ENCODE measurements around the gene TMEM97.

Gene TMEM97

DNA sequence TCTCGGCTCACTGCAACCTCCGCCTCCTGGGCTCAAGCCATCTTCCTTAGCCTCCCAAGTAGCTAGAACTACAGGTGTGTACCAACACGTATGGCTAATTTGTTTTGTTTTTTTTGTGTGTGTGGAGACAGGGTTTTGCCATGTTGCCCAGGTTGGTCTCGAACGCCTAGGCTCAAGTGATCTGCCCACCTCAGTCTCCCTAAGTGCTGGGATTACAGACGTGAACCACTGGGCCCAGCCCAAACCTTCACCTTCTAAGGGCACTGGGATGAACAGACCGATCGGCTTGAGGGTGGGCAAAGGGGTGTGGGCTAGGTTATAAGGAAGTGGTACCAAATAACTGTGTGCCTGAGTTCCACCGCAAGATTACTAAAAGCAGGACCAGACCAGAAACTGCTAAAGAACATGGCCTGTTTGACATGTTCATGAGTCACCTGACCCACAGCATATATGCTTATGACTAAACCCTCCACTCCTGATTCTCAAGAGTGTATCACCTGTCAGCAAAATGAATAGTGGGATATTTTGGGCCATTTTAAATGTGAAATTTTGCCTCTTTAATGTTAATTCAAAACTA lies 8.1 kb downstream of the TMEM97 start:
- Histone ChIP-seq H3K27ac (ENCODE audit: insufficient read depth, low read length, poor library complexity, severe bottlenecking) (no peak overlapping the region), H3K36me3 (ENCODE audit: control insufficient read depth, insufficient read depth, low read length) (peaks cover 28% of the 10 kb centered on the region), H3K27me3 (replicated peaks; ENCODE audit: control insufficient read depth, insufficient read depth, low read length, poor library complexity, severe bottlenecking) (no peaks in the 10 kb centered on the region), H3K4me1 (ENCODE audit: control insufficient read depth, insufficient read depth, low read length, poor library complexity, severe bottlenecking) (no peaks in the 10 kb centered on the region), H3K4me3 (ENCODE audit: insufficient read depth, low read depth, low read length, poor library complexity, severe bottlenecking) (no peak overlapping the region), H3K9me3 (ENCODE audit: control insufficient read depth, low read length) (no peaks in the 10 kb centered on the region)
- DNase-seq: no peak

- peaks cover 28% of the 10 kb centered on the region for H3K36me3 ChIP-seq (ENCODE audit: control insufficient read depth, insufficient read depth, low read length)
- H3K27ac ChIP-seq (ENCODE audit: insufficient read depth, low read length, poor library complexity, severe bottlenecking): no peak overlapping the region
- H3K27me3 ChIP-seq (replicated peaks; ENCODE audit: control insufficient read depth, insufficient read depth, low read length, poor library complexity, severe bottlenecking): no peaks in the 10 kb centered on the region
- H3K4me3 ChIP-seq (ENCODE audit: insufficient read depth, low read depth, low read length, poor library complexity, severe bottlenecking): no peak overlapping the region
- no peak for DNase-seq
- no peaks in the 10 kb centered on the region for H3K9me3 ChIP-seq (ENCODE audit: control insufficient read depth, low read length)
- H3K4me1 ChIP-seq (ENCODE audit: control insufficient read depth, insufficient read depth, low read length, poor library complexity, severe bottlenecking): no peaks in the 10 kb centered on the region
These were observed 8.7 kb downstream of the TMEM97 start for GRCh38 chr17:28327709-28328108.

GRCh38 chr17:28328325-28328724 lies 9.3 kb downstream of the TMEM97 start:
- Histone ChIP-seq H3K27me3 (replicated peaks; ENCODE audit: control insufficient read depth, insufficient read depth, low read length, poor library complexity, severe bottlenecking) (no peaks in the 10 kb centered on the region), H3K4me1 (ENCODE audit: control insufficient read depth, insufficient read depth, low read length, poor library complexity, severe bottlenecking) (no peaks in the 10 kb centered on the region), H3K27ac (ENCODE audit: insufficient read depth, low read length, poor library complexity, severe bottlenecking) (no peak overlapping the region), H3K36me3 (ENCODE audit: control insufficient read depth, insufficient read depth, low read length) (peaks cover 28% of the 10 kb centered on the region), H3K9me3 (ENCODE audit: control insufficient read depth, low read length) (no peaks in the 10 kb centered on the region), H3K4me3 (ENCODE audit: insufficient read depth, low read depth, low read length, poor library complexity, severe bottlenecking) (no peak overlapping the region)
- DNase-seq: no peak

GRCh38 chr17:28330671-28331070 lies 11.7 kb downstream of the TMEM97 start:
- Histone ChIP-seq H3K9me3 (ENCODE audit: control insufficient read depth, low read length) (no peaks in the 10 kb centered on the region), H3K36me3 (ENCODE audit: control insufficient read depth, insufficient read depth, low read length) (peaks cover 28% of the 10 kb centered on the region), H3K27ac (ENCODE audit: insufficient read depth, low read length, poor library complexity, severe bottlenecking) (no peak overlapping the region), H3K4me3 (ENCODE audit: insufficient read depth, low read depth, low read length, poor library complexity, severe bottlenecking) (no peak overlapping the region), H3K4me1 (ENCODE audit: control insufficient read depth, insufficient read depth, low read length, poor library complexity, severe bottlenecking) (peaks cover 7% of the 10 kb centered on the region), H3K27me3 (replicated peaks; ENCODE audit: control insufficient read depth, insufficient read depth, low read length, poor library complexity, severe bottlenecking) (no peaks in the 10 kb centered on the region)
- DNase-seq: no peak

GRCh38 chr17:28331891-28332420 lies 13.0 kb downstream of the TMEM97 start:
- Histone ChIP-seq H3K27ac (ENCODE audit: insufficient read depth, low read length, poor library complexity, severe bottlenecking) (no peak overlapping the region), H3K27me3 (replicated peaks; ENCODE audit: control insufficient read depth, insufficient read depth, low read length, poor library complexity, severe bottlenecking) (no peaks in the 10 kb centered on the region)

GRCh38 chr17:28333083-28333746 lies 14.2 kb downstream of the TMEM97 start:
- Histone ChIP-seq H3K4me1 (ENCODE audit: control insufficient read depth, insufficient read depth, low read length, poor library complexity, severe bottlenecking) (peaks cover 18% of the 10 kb centered on the region), H3K27me3 (replicated peaks; ENCODE audit: control insufficient read depth, insufficient read depth, low read length, poor library complexity, severe bottlenecking) (no peaks in the 10 kb centered on the region), H3K36me3 (ENCODE audit: control insufficient read depth, insufficient read depth, low read length) (peaks cover 21% of the 10 kb centered on the region), H3K27ac (ENCODE audit: insufficient read depth, low read length, poor library complexity, severe bottlenecking) (no peak overlapping the region), H3K4me3 (ENCODE audit: insufficient read depth, low read depth, low read length, poor library complexity, severe bottlenecking) (no peak overlapping the region), H3K9me3 (ENCODE audit: control insufficient read depth, low read length) (no peaks in the 10 kb centered on the region)
- no peak for DNase-seq

More at GRCh38 chr17:28331891-28332420, 13.0 kb downstream of the TMEM97 start:
- H3K9me3 ChIP-seq (ENCODE audit: control insufficient read depth, low read length): no peaks in the 10 kb centered on the region
- no peak overlapping the region for H3K4me3 ChIP-seq (ENCODE audit: insufficient read depth, low read depth, low read length, poor library complexity, severe bottlenecking)
- H3K36me3 ChIP-seq (ENCODE audit: control insufficient read depth, insufficient read depth, low read length): peaks cover 26% of the 10 kb centered on the region
- peaks cover 18% of the 10 kb centered on the region for H3K4me1 ChIP-seq (ENCODE audit: control insufficient read depth, insufficient read depth, low read length, poor library complexity, severe bottlenecking)
- DNase-seq: no peak

DNA sequence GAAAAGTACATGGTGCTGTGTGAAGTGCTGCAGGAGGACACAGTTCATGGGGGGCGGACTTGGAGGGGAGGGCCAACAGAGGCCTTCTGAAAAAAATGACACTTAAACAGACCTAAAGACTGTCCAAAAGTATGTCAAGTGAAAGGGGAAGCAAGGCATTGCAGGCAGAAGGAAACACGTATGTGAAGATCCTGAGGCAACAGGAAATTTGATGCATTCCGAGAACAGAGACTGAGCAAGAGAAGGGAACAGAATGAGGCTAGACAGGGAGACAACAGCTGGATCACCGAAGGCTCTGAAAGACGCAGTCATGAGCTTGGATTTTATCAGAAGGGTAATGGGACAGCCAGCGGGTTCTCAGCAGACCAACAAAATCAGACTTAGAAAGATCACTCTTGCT lies 15.2 kb downstream of the TMEM97 start:
- Histone ChIP-seq H3K27me3 (replicated peaks; ENCODE audit: control insufficient read depth, insufficient read depth, low read length, poor library complexity, severe bottlenecking) (no peaks in the 10 kb centered on the region), H3K4me3 (ENCODE audit: insufficient read depth, low read depth, low read length, poor library complexity, severe bottlenecking) (no peak overlapping the region), H3K9me3 (ENCODE audit: control insufficient read depth, low read length) (no peaks in the 10 kb centered on the region), H3K36me3 (ENCODE audit: control insufficient read depth, insufficient read depth, low read length) (peaks cover 12% of the 10 kb centered on the region), H3K27ac (ENCODE audit: insufficient read depth, low read length, poor library complexity, severe bottlenecking) (no peak overlapping the region), H3K4me1 (ENCODE audit: control insufficient read depth, insufficient read depth, low read length, poor library complexity, severe bottlenecking) (peaks cover 18% of the 10 kb centered on the region)
- DNase-seq: no peak

DNA sequence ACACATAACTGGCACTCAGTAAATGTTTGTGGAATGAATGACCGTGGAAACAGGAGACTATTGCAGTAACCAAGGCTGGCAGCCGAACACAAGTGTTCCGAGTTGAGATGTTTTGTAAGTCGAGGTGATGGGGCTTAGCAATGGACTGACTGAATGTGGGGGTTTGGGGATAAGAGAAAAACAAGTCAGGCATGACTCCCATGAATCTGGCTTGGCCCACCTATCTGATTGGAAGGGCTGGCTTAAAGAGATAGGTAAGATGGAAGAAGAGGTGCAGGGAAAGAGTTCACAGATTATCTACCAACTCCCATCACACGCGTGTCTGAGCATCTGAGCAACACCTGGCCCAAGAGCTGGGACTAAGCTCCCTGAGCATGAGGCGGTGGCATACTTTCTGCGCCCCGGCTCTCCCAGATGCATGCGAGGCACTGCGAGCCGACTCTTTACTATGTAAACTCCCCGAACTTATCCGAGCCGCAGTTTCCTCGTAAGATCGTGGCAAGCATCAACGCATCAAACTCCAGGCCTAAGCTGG lies 15.7 kb downstream of the TMEM97 start:
- DNase-seq: no peak
- H3K36me3 ChIP-seq (ENCODE audit: control insufficient read depth, insufficient read depth, low read length): peaks cover 9% of the 10 kb centered on the region

DNA sequence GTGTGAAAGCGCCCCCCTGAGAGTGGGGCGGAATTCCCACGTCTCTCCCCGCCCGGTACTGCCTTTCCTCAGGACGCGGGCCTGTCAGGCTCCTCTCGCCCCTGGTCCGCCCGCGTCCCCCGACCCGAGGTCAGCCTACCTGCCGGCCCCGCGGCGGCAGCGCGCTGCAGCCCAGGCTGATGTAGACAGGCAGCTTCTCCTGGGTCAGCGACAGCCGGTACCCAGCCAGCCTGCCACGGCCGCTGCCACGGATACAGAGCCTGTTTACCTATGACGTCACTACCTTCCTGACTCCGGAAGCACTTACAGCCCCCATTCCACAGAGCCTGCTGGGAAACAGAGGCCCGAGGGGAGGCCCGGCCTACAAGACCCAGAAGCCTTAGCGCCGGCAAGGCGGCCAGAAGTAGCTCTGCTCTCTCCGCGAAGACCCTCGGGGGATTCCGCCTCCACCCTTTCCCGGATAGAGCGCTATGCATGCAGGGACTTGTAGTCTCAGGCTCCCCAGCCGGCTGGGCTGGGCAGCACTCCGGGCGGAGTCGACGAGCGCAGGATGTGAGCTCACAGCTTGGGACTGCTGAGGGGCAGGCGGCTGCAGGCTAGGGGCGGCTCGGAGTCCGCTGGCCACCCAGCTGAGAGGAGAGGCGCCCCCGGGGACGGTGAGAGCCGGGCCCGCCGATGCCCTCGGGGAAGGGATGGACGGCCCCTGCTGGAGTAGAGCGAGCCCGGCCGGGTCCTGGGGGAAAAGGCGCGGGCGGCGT lies 16.4 kb downstream of the TMEM97 start, which contains the start of the genes IFT20 and TNFAIP1:
Gene IFT20 (minus strand): TSS at position 272 of the 758 bp plus-strand sequence. CDS start 3,487 bp downstream, outside the sequence.
Gene TNFAIP1 (plus strand): TSS at position 561 of the 758 bp plus-strand sequence. CDS start 3,761 bp downstream, outside the sequence.
- Histone ChIP-seq H3K9me3 (ENCODE audit: control insufficient read depth, low read length) (no peaks in the 10 kb centered on the region), H3K27me3 (replicated peaks; ENCODE audit: control insufficient read depth, insufficient read depth, low read length, poor library complexity, severe bottlenecking) (no peaks in the 10 kb centered on the region), H3K36me3 (ENCODE audit: control insufficient read depth, insufficient read depth, low read length) (peaks cover 13% of the 10 kb centered on the region), H3K4me1 (ENCODE audit: control insufficient read depth, insufficient read depth, low read length, poor library complexity, severe bottlenecking) (peaks cover 18% of the 10 kb centered on the region), H3K4me3 (ENCODE audit: insufficient read depth, low read depth, low read length, poor library complexity, severe bottlenecking) (peak within 1 kb of the TSS; percentile 85), H3K27ac (ENCODE audit: insufficient read depth, low read length, poor library complexity, severe bottlenecking) (peak within 1 kb of the TSS; percentile 87)
- DNase-seq: peak; percentile 94 to 98 (median 98)

More for the DNA sequence above, 15.7 kb downstream of the TMEM97 start:
- Histone ChIP-seq H3K27me3 (replicated peaks; ENCODE audit: control insufficient read depth, insufficient read depth, low read length, poor library complexity, severe bottlenecking) (no peaks in the 10 kb centered on the region), H3K4me3 (ENCODE audit: insufficient read depth, low read depth, low read length, poor library complexity, severe bottlenecking) (peak overlapping the region; percentile 85), H3K4me1 (ENCODE audit: control insufficient read depth, insufficient read depth, low read length, poor library complexity, severe bottlenecking) (peaks cover 18% of the 10 kb centered on the region), H3K27ac (ENCODE audit: insufficient read depth, low read length, poor library complexity, severe bottlenecking) (peak overlapping the region; percentile 87), H3K9me3 (ENCODE audit: control insufficient read depth, low read length) (no peaks in the 10 kb centered on the region)

Measured in effector memory CD4-positive, alpha-beta T cell (primary cell).